GM18868 (cell line): ENCODE data around the gene KCNK10.

Source experiments
- ATAC-seq: cut with Tn5 transposase; IDR thresholded peaks from one replicate; pipeline ENCODE4 v1.9.1; 2021; ENCODE audit warnings: mild to moderate bottlenecking, moderate library complexity; ENCODE audit not compliant: unreplicated experiment

Gene KCNK10

GRCh38 chr14:88323086-88323522, at the start of gene KCNK10:
Gene KCNK10, minus strand, starts transcription at chr14:88323269. Its CDS starts 471 bp downstream, at chr14:88322798.
- peak; percentile 31 for ATAC-seq

DNA sequence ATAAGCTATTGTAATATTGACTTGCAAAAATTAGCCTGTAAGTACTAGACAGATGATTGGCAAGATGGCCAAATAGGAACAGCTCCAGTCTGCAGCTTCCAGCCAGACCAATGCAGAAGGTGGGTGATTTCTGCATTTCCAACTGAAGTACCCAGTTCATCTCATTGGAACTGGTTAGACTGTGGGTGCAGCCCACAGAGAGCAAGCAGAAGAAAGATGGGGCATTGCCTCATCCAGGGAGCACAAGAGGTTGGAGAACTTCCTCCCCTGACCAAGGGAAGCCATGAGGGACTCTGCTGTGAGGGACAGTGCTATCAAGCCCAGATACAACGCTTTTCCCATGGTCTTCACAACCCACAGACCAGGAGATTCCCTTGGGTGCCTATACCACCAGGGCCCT, 46.4 kb upstream of the KCNK10 start:
- no peak for ATAC-seq

GRCh38 chr14:88364710-88365413, 41.8 kb upstream of the KCNK10 start:
- ATAC-seq: no peak

- no peak for ATAC-seq
Measured at GRCh38 chr14:88363644-88364043, 40.6 kb upstream of the KCNK10 start.

- ATAC-seq: no peak
Measured at GRCh38 chr14:88359500-88359899, 36.4 kb upstream of the KCNK10 start.

GRCh38 chr14:88354358-88354757, 31.3 kb upstream of the KCNK10 start:
- ATAC-seq: no peak

DNA sequence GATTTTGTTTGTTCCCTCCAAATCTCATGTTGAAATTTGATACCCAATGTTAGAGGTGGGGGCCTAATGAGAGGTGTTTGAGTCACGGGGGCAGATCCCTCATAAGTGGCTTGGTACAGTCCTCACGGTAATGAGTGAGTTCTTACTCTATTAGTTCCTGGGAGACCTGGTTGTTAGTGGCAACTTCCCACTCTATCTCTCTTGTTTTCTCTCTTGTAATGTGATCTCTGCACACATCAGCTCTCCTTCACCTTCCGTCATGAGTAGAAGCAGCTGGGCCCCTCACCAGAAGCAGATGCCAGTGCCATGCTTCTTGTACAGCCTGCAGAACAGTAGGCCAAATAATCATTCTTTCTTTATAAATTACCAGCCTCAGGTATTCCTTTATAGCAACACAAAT, 29.6 kb upstream of the KCNK10 start:
- no peak for ATAC-seq

GRCh38 chr14:88351966-88352691, 29.1 kb upstream of the KCNK10 start:
- ATAC-seq: no peak

DNA sequence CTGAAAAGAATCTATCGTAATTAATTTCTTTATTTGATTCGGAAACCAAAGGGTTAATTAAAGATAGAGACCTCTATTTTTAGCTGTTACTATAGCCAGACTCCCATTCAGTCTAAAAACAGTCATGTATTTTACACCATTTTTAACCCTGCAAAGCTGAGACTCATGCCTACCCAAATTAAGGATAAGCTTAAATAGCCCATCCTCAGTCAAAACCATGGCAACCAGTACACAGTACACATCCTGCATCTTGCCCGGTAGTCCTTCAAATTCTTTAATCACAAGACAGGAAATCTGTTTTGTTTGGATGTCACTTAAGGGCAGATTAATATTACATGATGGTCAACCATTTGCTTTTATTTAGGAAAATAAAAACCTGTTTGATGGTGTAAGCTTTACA, 25.5 kb upstream of the KCNK10 start:
- no peak for ATAC-seq

DNA sequence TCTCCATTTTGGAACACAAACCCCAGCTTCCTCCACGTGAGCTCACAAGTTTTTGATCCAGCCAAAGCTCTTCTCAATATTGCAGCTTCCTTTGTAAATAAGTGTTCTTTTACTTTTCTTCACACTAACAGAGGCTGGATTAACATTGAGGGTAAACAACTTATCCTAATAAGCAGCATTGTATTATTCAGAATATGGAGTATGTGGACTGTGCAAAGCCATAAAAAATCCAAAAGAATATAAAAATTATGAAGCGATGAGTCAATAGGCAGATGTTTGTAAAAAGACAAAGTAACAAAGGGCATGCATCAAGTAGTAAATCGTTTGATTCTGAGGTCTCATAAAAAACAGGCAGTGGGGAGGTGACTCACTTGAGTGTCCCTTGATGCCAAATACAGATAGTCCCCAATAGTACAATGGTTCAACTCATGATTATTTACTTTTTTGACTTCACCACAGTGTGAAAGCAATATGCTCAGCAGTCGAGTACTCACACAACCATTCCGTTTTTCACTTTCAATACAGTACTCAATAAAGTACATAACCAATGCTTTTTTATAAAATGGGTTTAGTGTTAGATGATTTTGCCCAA, 23.1 kb upstream of the KCNK10 start:
- ATAC-seq: no peak

DNA sequence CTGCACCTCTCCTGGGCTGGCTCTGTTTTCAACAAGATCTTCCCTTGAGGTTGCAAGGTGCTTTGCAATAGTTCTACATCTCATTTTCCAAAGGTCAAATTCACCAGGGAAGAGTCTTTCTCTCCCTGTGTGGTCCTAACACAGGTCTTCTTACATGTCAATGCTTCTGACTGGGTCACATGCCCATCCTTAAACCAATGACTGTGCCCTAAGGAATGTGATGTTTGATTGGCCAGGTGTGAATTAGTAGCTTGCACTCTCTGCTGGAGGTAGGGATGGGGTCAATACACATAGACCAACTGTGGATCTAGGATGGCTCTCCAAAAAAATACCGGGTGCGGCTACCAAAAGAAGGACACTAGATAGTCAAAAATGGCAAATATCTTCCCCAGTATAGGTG, 19.9 kb upstream of the KCNK10 start:
- ATAC-seq: no peak

DNA sequence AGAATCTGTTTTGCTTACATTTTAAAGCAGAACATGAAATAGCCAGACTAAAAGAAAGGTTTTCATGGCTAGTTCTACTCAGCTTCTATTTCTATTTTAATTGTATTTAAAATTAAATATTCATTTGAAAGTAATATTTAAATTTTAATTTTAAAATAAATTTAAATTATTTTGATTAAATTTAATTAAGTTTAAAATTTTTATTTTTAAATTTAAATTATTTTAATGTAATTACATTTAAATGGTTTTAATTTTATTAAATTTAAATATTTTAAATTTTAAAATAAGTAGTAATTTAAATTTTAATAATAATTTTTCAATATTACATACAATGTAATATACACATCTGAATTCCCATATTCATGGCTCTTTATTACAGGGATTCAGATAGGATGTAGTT, 17.3 kb upstream of the KCNK10 start:
- ATAC-seq: no peak

GRCh38 chr14:88333036-88333435, 10.0 kb upstream of the KCNK10 start:
- no peak for ATAC-seq

DNA sequence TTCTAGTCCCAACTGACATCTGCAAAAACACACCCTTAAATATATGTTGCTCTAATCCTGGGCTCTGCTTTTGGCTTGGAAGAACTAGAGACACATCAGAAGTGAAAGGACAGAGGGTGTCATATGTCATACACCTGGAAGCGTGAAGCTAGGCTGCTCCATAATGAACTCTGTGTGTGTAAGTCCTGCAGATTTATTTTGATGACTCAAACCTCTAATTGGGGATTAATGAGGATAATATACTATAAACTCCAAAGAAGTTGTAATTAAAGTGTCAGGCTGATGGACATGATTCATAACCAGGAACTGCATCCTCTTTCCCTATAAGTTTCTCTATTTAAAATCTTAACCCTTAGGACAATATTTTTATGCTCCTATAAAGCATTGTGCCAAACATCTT, 4.4 kb upstream of the KCNK10 start:
- ATAC-seq: no peak

- no peak for ATAC-seq
Measured at GRCh38 chr14:88326352-88327103, 3.5 kb upstream of the KCNK10 start.

DNA sequence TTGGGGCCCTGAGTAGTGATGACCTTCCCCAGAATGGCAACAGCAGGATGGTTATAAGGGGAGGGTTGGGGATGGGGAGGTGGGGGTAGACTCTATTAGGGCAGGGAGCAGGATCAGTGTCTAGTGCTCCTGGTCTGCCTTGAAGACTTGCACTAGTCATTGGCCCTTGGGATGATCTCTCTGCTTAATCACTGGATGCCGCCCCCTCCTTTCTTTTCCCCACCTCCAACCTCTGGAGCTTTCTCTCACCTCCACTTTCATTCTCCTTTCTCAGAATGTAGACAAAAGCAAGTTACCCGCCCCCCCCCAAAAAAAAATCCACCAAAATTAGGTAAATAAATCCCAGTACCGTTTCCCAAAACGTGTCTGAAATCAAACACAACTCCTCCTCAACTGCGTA, 2.8 kb upstream of the KCNK10 start:
- ATAC-seq: no peak

- no peak for ATAC-seq
Measured at GRCh38 chr14:88324930-88325329, 1.9 kb upstream of the KCNK10 start.

DNA sequence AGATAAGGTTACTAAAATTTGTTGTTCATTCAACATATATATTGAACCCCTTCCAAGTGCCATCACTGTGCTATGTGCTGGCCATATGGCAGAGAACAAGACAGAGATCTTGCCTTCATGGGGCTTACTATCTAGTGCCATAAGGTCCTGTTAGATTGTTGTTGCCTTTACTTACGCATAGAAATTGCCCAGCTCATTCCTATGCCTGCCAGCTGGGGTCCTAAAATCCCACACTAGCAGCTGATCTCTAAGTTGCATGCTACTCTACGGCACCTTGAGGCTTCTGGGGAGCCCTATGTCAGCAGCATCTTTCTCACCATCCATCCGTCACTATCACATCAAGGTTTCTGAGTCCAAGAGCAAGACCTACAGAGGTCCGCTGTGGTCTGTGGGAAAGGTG, 1.4 kb upstream of the KCNK10 start:
- no peak for ATAC-seq

DNA sequence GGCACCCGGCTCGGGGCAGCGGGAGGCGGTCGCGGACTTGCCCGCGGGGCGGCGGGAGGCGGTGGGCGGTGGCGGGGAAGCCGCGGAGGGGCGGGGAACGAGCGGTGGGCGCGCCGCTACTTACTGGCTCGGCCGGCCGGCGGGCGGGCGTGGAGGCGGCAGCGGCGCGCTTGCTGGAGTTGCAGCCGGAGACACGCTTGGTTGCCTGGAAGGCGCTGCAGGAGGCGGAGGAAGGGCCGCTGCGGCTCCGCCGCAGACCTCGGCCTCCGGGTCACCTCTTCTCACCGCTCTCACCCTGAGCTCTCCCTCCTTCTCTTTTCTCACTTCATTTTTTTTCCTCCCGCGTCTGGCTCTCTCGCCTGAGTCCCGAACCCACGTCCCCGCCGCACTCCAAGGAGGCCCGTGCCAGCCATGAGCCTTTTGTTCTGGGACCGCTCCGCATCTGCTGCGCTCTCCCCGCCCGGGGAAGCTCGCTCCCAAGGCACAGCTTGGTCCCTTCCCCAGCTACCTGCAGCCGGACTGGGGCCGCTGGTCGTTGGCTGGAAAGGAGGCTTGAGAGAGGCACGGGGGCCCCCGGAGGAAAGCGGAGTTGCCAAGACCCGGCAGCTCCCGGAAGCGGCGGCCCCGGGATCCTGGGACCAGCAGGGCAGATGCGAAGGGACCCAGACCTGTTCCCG, 592 bp upstream of the KCNK10 start:
- ATAC-seq: peak; percentile 94

GRCh38 chr14:88322504-88323085, 474 bp downstream of the KCNK10 start:
- no peak for ATAC-seq
